Liver (tissue), 3 donors: ENCODE results near the gene SPSB2.

ENCODE experiments used
- JUND ChIP-seq, 2 donors: IDR thresholded peaks; 2 replicates each; pipeline ENCODE4 v1.6.1; 2016; ENCODE audit warnings: antibody characterized with exemption in 2 of 2
- RXRA ChIP-seq, 2 donors: IDR thresholded peaks; 2 replicates each; pipeline ENCODE4 v1.6.1; 2017 to 2018; ENCODE audit warnings: antibody characterized with exemption in 2 of 2, mild to moderate bottlenecking in 1 of 2
- SP1 ChIP-seq: IDR thresholded peaks from 2 replicates; pipeline ENCODE4 v1.6.1; 2018; ENCODE audit warnings: antibody characterized with exemption, mild to moderate bottlenecking
- TF ChIP-seq, protein P1 (sequence below): IDR thresholded peaks from 2 replicates; pipeline ENCODE4 v1.6.1; 2016; ENCODE audit warnings: antibody characterized with exemption
- TF ChIP-seq, protein P2 (sequence below): fragments of 150-350 bp; IDR thresholded peaks from 2 replicates; pipeline ENCODE4 v1.5.1; 2017; ENCODE audit warnings: improper control_type of control experiment, low read depth, low read length; ENCODE audit not compliant: missing input control
- donor health status: healthy.
- donor health status: healthy.

DNA sequence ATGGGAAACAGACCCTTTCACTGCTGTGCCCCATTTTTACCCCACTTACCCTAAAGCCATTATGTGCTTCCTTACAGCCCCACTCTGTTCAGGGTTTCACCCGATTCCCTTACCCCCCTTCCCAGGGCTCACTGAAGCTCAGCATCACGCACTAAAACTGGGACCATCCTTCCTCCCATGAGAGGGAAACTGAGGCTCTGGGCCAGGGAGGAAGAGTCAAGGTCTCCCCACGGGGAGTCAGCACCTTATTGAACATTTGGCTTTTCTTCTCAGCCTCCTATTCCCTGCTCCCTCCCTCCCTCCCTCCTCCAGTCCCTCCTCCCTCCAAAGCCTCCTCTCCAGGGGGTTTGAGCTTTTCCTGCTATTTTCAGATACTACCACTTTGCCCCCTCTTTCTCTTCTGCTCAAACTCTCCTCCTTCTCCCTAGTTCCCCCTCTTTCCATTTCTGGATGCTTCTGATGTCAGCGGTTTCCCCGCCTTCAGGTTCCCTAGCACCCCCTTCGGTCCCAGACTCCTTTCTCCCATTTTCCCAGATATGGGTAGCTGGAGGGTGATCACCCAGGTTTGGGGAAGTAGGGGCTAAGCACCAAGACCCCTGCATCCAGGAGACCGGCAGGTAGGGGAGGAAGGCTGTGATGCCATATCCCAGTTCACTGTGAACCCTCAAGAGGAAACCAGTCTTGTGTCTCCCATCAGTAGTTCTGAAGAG lies 50.5 kb downstream of the SPSB2 start:
- TF ChIP-seq, protein P1, sequence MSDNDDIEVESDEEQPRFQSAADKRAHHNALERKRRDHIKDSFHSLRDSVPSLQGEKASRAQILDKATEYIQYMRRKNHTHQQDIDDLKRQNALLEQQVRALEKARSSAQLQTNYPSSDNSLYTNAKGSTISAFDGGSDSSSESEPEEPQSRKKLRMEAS: no peak
- TF ChIP-seq, protein P2, sequence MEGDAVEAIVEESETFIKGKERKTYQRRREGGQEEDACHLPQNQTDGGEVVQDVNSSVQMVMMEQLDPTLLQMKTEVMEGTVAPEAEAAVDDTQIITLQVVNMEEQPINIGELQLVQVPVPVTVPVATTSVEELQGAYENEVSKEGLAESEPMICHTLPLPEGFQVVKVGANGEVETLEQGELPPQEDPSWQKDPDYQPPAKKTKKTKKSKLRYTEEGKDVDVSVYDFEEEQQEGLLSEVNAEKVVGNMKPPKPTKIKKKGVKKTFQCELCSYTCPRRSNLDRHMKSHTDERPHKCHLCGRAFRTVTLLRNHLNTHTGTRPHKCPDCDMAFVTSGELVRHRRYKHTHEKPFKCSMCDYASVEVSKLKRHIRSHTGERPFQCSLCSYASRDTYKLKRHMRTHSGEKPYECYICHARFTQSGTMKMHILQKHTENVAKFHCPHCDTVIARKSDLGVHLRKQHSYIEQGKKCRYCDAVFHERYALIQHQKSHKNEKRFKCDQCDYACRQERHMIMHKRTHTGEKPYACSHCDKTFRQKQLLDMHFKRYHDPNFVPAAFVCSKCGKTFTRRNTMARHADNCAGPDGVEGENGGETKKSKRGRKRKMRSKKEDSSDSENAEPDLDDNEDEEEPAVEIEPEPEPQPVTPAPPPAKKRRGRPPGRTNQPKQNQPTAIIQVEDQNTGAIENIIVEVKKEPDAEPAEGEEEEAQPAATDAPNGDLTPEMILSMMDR: no peak
- TF ChIP-seq RXRA (IDR thresholded peaks at IDR 0.05) (no peak), SP1 (no peak), JUND (IDR thresholded peaks at IDR 0.05) (no peak)
